ENCODE measurements around the gene TEX2. TPM values are rescaled to one million over a fixed set of nuclear protein-coding genes. Genes with fewer than 3 reads are reported as not detected.
"Not testable (repeated sequence)": the region's sequence is repeated elsewhere in the genome, so short reads cannot be mapped to it uniquely, and the experiment has no call there.

TEX2 gene
- total RNA-seq, 2 experiments from 2014 or later = 15.2 to 15.8 TPM

GRCh38 chr17:64196601-64197000 is 66.5 kb downstream of the TEX2 start:
- Mint-ChIP-seq H3K27ac (no peak overlapping the region), H3K4me3 (no peak overlapping the region), H3K9me3 (ENCODE audit: low read depth) (no peaks in the 10 kb centered on the region), H3K4me1 (peaks cover 24% of the 10 kb centered on the region), H3K27me3 (no peaks in the 10 kb centered on the region), H3K36me3 (ENCODE audit: low read depth) (peaks cover 15% of the 10 kb centered on the region)
- intact Hi-C loops (cut with DNase I, micrococcal nuclease) = no loop called here
- ChIA-PET CTCF (interaction anchor here (0.5 to 0.6 kb wide), 2 partner anchors 19 to 345 kb away, joined by 3 read pairs; no protein-coding TSS in a partner anchor), POLR2A (interaction anchor here (0.9 kb wide), 1 partner anchor 47 kb away, joined by 3 read pairs; no protein-coding TSS in a partner anchor)
- DNase-seq (no peak), ATAC-seq (no peak)

DNA sequence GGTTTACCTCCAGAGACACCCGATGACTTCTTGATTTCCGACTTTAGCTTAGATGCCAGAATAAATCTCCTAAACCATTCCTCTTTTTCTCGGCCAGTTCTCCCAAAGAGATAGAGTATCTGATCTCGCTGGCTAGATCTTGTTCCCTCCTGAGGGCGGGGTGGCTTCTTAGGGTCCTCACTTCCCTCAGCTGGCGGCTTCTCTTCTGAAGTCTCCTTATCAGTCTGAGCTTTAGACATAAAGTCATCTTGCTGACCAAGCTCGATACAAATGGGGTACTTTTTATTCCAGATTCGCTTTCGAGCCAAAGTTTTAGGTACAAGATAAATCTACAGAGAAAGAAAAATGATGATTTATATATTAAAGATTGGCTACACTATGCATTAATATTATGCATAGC is 69.5 kb downstream of the TEX2 start:
- H3K9me3 Mint-ChIP-seq (ENCODE audit: low read depth) = no peaks in the 10 kb centered on the region
- ATAC-seq (no peak), DNase-seq (no peak)
- H3K36me3 Mint-ChIP-seq (ENCODE audit: low read depth) = peaks cover 13% of the 10 kb centered on the region
- H3K27ac Mint-ChIP-seq = no peak overlapping the region
- peaks cover 6% of the 10 kb centered on the region for H3K4me1 Mint-ChIP-seq
- intact Hi-C loops (cut with DNase I, micrococcal nuclease) = no loop called here
- no peaks in the 10 kb centered on the region for H3K27me3 Mint-ChIP-seq
- ChIA-PET POLR2A (interaction anchor here (0.7 kb wide), 1 partner anchor 10 kb away, joined by 3 read pairs; no protein-coding TSS in a partner anchor), CTCF (interaction anchor here (0.6 to 2.8 kb wide), 3 partner anchors 13 to 89 kb away, joined by 3 to 8 read pairs (median 6); no protein-coding TSS in a partner anchor)
- no peak overlapping the region for H3K4me3 Mint-ChIP-seq

DNA sequence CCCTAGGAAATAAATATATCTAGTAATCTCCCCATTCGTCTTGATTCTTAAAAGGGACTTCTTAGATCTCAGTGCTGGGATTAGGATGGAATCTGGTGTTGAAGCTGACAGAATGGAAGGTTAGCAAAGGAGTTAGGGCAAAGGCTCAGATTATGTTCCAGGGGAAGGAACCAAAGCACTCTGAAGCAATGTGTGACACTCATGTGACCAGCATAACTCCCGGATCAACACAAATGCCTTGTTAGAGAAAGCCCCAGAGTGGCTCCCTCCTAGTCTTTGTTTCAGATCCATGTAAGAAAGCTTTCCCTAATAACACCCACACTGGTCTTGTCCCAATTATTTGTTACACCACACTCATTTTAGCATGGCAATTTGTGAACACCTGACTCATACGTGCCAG is 70.5 kb downstream of the TEX2 start:
- no peaks in the 10 kb centered on the region for H3K27me3 Mint-ChIP-seq
- ATAC-seq = no peak
- H3K4me3 Mint-ChIP-seq = no peak overlapping the region
- intact Hi-C loops (cut with DNase I, micrococcal nuclease) = no loop called here
- peaks cover 16% of the 10 kb centered on the region for H3K36me3 Mint-ChIP-seq (ENCODE audit: low read depth)
- CTCF ChIA-PET = interaction anchor here (1.7 kb wide), 1 partner anchor 121 kb away, joined by 3 read pairs; no protein-coding TSS in a partner anchor
- no peak for DNase-seq
- H3K9me3 Mint-ChIP-seq (ENCODE audit: low read depth) = no peaks in the 10 kb centered on the region
- H3K4me1 Mint-ChIP-seq = peaks cover 6% of the 10 kb centered on the region
- no peak overlapping the region for H3K27ac Mint-ChIP-seq
- POLR2A ChIA-PET = interaction anchor here (0.7 kb wide), 1 partner anchor 570 kb away, joined by 4 read pairs; no protein-coding TSS in a partner anchor

- ATAC-seq = no peak
- Mint-ChIP-seq H3K27ac (no peak overlapping the region), H3K9me3 (ENCODE audit: low read depth) (no peaks in the 10 kb centered on the region), H3K36me3 (ENCODE audit: low read depth) (peaks cover 23% of the 10 kb centered on the region), H3K27me3 (no peaks in the 10 kb centered on the region), H3K4me1 (no peaks in the 10 kb centered on the region), H3K4me3 (no peak overlapping the region)
- no peak for DNase-seq
- ChIA-PET CTCF (no interaction called here), POLR2A (no interaction called here)
- intact Hi-C loops (cut with DNase I, micrococcal nuclease) = no loop called here
Observed at GRCh38 chr17:64190472-64190871, 72.6 kb downstream of the TEX2 start.

- Mint-ChIP-seq H3K27me3 (no peaks in the 10 kb centered on the region), H3K4me1 (peaks cover 10% of the 10 kb centered on the region), H3K9me3 (ENCODE audit: low read depth) (no peaks in the 10 kb centered on the region), H3K36me3 (ENCODE audit: low read depth) (peaks cover 21% of the 10 kb centered on the region), H3K4me3 (no peak overlapping the region), H3K27ac (no peak overlapping the region)
- CTCF ChIA-PET = interaction anchor here (0.7 kb wide), 1 partner anchor 93 kb away, joined by 3 read pairs; no protein-coding TSS in a partner anchor
- ATAC-seq = no peak
- no peak for DNase-seq
- intact Hi-C loops (cut with DNase I, micrococcal nuclease) = no loop called here
- POLR2A ChIA-PET = no interaction called here
Observed at GRCh38 chr17:64188088-64188487, 75.0 kb downstream of the TEX2 start.

DNA sequence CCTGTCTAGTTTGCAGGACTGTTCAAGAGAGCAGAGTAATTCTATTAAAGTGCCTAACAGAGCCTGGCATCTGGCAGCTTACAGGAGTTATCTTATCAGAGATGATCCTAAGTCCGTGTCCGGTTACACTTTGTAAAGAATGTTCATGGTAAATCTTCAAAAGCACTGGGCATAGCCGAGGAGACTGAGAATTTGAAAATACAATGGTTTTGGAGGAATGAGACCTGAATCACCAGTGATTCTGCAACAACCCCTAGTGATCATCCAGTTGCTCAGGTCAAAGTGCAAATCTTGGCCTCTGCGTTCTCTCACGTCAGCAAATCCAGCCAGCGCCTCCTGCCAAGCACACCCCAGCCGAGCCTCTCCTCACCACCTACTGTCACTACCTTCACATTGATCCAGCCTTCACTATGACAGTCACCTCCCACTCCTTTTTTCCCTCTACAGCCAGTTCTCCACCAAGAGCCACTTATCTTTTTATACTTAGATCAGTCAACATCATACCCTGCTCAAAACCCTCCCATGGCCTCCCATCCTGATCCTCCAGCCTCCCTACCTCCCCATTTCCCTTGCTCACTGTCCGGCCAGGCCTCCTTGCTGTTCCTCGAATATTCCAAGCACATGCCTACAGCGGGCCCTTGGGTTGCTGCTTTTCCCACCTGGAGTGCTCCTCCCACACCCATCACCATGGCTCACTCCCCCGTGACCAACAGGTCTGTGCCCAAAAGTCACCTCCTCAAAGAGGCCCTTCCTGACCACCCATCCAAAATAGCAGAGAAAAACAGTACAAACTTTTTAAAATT is 75.8 kb downstream of the TEX2 start:
- POLR2A ChIA-PET = no interaction called here
- Mint-ChIP-seq H3K27ac (no peak overlapping the region), H3K36me3 (ENCODE audit: low read depth) (peaks cover 18% of the 10 kb centered on the region), H3K9me3 (ENCODE audit: low read depth) (no peaks in the 10 kb centered on the region), H3K4me1 (peaks cover 10% of the 10 kb centered on the region), H3K27me3 (no peaks in the 10 kb centered on the region), H3K4me3 (no peak overlapping the region)
- CTCF ChIA-PET = no interaction called here
- ATAC-seq = no peak
- intact Hi-C loops (cut with DNase I, micrococcal nuclease) = no loop called here
- no peak for DNase-seq

GRCh38 chr17:64186171-64187092 is 76.6 kb downstream of the TEX2 start:
- H3K4me1 Mint-ChIP-seq = peaks cover 10% of the 10 kb centered on the region
- no peak for DNase-seq
- intact Hi-C loops (cut with DNase I, micrococcal nuclease) = no loop called here
- POLR2A ChIA-PET = no interaction called here
- H3K27me3 Mint-ChIP-seq = no peaks in the 10 kb centered on the region
- no peak overlapping the region for H3K4me3 Mint-ChIP-seq
- no peak for ATAC-seq
- CTCF ChIA-PET = no interaction called here
- no peak overlapping the region for H3K27ac Mint-ChIP-seq
- H3K36me3 Mint-ChIP-seq (ENCODE audit: low read depth) = peaks cover 17% of the 10 kb centered on the region
- no peaks in the 10 kb centered on the region for H3K9me3 Mint-ChIP-seq (ENCODE audit: low read depth)

DNA sequence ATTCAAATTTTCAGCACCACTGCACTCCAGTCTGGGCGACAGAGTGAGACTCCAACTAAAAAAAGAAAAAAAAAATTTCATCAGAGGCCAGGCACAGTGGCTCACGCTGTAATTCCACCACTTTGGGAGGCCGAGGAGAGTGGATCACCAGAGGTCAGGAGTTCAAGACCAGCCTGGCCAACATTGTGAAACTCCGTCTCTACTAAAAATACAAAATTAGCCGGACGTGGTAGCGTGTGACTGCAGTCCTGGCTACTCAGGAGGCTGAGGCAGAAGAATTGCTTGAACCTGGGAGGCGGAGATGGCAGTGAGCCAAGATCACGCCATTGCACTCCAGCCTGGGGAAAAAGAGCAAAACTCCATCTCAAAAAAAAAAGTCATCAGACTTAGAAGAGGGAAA is 77.5 kb downstream of the TEX2 start:
- H3K27me3 Mint-ChIP-seq; intact Hi-C loops (cut with DNase I, micrococcal nuclease); H3K4me3 Mint-ChIP-seq; ATAC-seq; H3K9me3 Mint-ChIP-seq (ENCODE audit: low read depth); H3K27ac Mint-ChIP-seq; POLR2A ChIA-PET; CTCF ChIA-PET; DNase-seq: not testable (repeated sequence)
- peaks cover 10% of the 10 kb centered on the region for H3K4me1 Mint-ChIP-seq
- peaks cover 18% of the 10 kb centered on the region for H3K36me3 Mint-ChIP-seq (ENCODE audit: low read depth)

DNA sequence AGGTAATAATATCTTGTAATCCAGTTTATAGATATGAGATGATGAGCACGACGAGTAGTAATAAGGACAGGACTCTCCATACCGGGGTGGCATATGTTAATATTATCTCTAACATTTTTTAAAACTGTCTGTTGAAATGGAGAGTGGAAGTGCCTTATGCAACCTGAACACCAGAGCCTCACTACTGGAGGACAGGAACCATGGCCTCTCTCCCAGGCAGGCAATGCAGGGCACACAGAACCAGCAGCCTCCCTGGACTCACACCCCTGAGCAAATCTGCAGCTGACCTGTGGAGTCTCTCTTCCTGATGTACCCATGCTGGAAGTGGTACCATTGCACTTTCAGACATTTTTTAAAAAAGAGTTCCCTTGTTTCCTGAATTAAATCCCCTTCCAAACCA is 78.0 kb downstream of the TEX2 start:
- intact Hi-C loops (cut with DNase I, micrococcal nuclease) = no loop called here
- no peak for DNase-seq
- ATAC-seq = no peak
- Mint-ChIP-seq H3K4me3 (no peak overlapping the region), H3K4me1 (peaks cover 10% of the 10 kb centered on the region), H3K27ac (no peak overlapping the region), H3K9me3 (ENCODE audit: low read depth) (no peaks in the 10 kb centered on the region), H3K36me3 (ENCODE audit: low read depth) (peaks cover 18% of the 10 kb centered on the region), H3K27me3 (no peaks in the 10 kb centered on the region)
- ChIA-PET POLR2A (no interaction called here), CTCF (no interaction called here)

- no peaks in the 10 kb centered on the region for H3K9me3 Mint-ChIP-seq (ENCODE audit: low read depth)
- POLR2A ChIA-PET = interaction anchor here (0.7 to 1.1 kb wide), 2 partner anchors 10 to 200 kb away, joined by 3 read pairs; no protein-coding TSS in a partner anchor
- H3K4me3 Mint-ChIP-seq = no peak overlapping the region
- peaks cover 28% of the 10 kb centered on the region for H3K36me3 Mint-ChIP-seq (ENCODE audit: low read depth)
- no peak overlapping the region for H3K27ac Mint-ChIP-seq
- ATAC-seq (peak; percentile 74), DNase-seq (peak; percentile 53)
- no peaks in the 10 kb centered on the region for H3K27me3 Mint-ChIP-seq
- CTCF ChIA-PET = interaction anchor here (0.6 to 0.7 kb wide), 2 partner anchors 40 to 105 kb away, joined by 3 read pairs; no protein-coding TSS in a partner anchor
- peaks cover 10% of the 10 kb centered on the region for H3K4me1 Mint-ChIP-seq
- intact Hi-C loops (cut with DNase I, micrococcal nuclease) = loop anchor here in 1 of 2 experiments (2.0 kb wide), 1 partner anchor 17 kb away; no protein-coding TSS in a partner anchor
Observed at GRCh38 chr17:64183815-64184214, 79.2 kb downstream of the TEX2 start.

DNA sequence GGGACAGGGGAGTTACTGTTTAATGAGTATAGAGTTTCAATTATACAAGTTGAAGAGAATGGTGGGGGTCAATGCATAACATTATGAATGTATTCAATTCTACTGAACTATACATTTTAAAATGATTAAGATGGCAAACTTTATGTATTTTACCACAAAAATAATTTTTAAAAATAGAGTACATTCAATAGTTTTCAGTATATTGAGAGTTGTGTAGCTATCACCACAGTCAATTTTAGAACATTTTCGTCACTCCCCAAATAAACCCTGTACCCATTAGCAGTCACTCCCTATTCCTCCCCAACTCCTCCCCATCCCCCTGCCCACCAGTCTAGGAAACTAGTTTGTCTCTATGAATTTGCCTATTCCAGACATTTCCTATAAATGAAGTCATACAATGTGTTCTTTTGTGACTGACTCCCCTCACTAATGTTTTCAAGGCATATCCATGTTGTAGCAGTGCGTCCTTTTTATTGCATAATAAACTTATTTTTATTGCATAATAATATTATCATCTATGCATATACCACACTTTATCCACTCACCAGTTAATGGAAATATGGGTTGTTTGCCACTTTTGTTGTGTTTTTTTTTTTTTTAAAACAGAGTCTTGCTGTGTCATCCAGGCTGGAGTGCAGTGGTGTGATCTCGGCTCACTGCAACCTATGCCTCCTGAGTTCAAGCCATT is 80.6 kb downstream of the TEX2 start:
- ATAC-seq (no peak), DNase-seq (no peak)
- intact Hi-C loops (cut with DNase I, micrococcal nuclease) = loop anchor here in 1 of 2 experiments (2.0 kb wide), 1 partner anchor 18 kb away; no protein-coding TSS in a partner anchor
- Mint-ChIP-seq H3K4me3 (no peak overlapping the region), H3K27ac (no peak overlapping the region), H3K36me3 (ENCODE audit: low read depth) (peaks cover 25% of the 10 kb centered on the region), H3K9me3 (ENCODE audit: low read depth) (no peaks in the 10 kb centered on the region), H3K27me3 (no peaks in the 10 kb centered on the region), H3K4me1 (peaks cover 10% of the 10 kb centered on the region)
- CTCF ChIA-PET = no interaction called here
- POLR2A ChIA-PET = no interaction called here

Data from activated CD4-positive, alpha-beta T cell treated with anti-CD3 and anti-CD28 coated beads for 36 hours (primary cell).